ENCODE data around the gene SFMBT2. TPM values are rescaled to one million over a fixed set of nuclear protein-coding genes. Genes with fewer than 3 reads are reported as not detected.

Gene SFMBT2
- total and polyA plus RNA-seq, 2 of the 4 experiments (the other 2 are of a cell fraction) = 0.70 to 1.3 TPM

DNA sequence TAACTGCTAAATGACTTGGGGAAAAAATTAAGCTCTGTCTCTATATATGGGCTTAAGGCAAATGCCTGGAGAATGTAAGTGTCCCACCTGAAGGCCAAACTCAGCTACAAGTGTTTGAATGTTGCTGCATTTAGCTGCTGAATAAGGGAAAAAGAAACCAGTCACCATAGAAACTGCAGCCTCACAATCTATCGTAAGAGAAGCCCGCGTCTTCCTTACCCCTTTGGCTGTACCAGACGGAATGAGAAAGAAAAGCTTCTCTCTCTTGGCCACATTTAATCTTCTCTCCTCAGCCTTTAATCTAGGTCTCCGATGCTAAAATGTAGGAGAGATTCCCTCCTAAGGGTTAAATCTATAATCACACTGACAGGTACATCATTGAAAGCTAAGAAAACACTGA is 147.2 kb downstream of the SFMBT2 start:
- no peak overlapping the region for H2BK120ac ChIP-seq (ENCODE audit: low read depth, low read length)
- no peak overlapping the region for H2BK15ac ChIP-seq (ENCODE audit: low read depth, low read length)
- H2BK5ac ChIP-seq (ENCODE audit: low read depth, low read length, poor library complexity, severe bottlenecking) = no peak overlapping the region
- no peak overlapping the region for H2AK5ac ChIP-seq (ENCODE audit: low read depth, low read length)
- BruUV-seq (replicated peaks) = no TSS peak
- H3K18ac ChIP-seq (ENCODE audit: low read depth, low read length) = no peak overlapping the region
- no peak overlapping the region for H2AK9ac ChIP-seq (replicated peaks; ENCODE audit: low read depth, low read length, poor library complexity)
- CTCF ChIA-PET = no interaction called here
- H4K5ac ChIP-seq (ENCODE audit: low read depth, low read length) = no peak overlapping the region
- DNase-seq (no peak), ATAC-seq (ENCODE audit: low read depth) (no peak)
- dilution Hi-C loops (cut with HindIII; ENCODE audit: low sequenced_read_pairs, unreplicated experiment) (no loop called here), in situ Hi-C loops (cut with MboI; ENCODE audit: low sequenced_read_pairs) (loop anchor here (10.0 kb wide), 1 partner anchor 141 kb away; no protein-coding TSS in a partner anchor), intact Hi-C loops (cut with micrococcal nuclease) (loop anchor here (10.0 kb wide), 2 partner anchors 479 to 849 kb away; no protein-coding TSS in a partner anchor)
- POLR2A ChIA-PET (ENCODE audit: unreplicated experiment) = no interaction called here
- peaks cover 6% of the 10 kb centered on the region; the same call in 1 of the 2 replicates for H3K4me1 ChIP-seq (ENCODE audit: control insufficient read depth, insufficient read depth, low read length)
- H3K79me1 ChIP-seq (ENCODE audit: low read depth in 1 of 2, low read length in 2 of 2) = no peaks in the 10 kb centered on the region
- H3K14ac ChIP-seq (replicated peaks; ENCODE audit: low read depth, low read length) = no peak overlapping the region
- no peaks in the 10 kb centered on the region for H4K20me1 ChIP-seq (ENCODE audit: insufficient read depth, low read length)
- H4K8ac ChIP-seq (ENCODE audit: low read depth in 2 of 2, low read length in 2 of 2) = no peak overlapping the region
- H3K4ac ChIP-seq (ENCODE audit: low read depth, low read length) = no peak overlapping the region
- no peak overlapping the region for H4K91ac ChIP-seq (ENCODE audit: insufficient read depth, low read depth, low read length)
- no peak overlapping the region for H3K27ac ChIP-seq (ENCODE audit: insufficient read depth, low read length)
- H3K4me2 ChIP-seq (ENCODE audit: low read depth, low read length) = no peak overlapping the region
- H3K27me3 ChIP-seq (ENCODE audit: control insufficient read depth, insufficient read depth, low read length) = no peaks in the 10 kb centered on the region
- H3K9me1 ChIP-seq (ENCODE audit: insufficient read depth, low read length) = no peaks in the 10 kb centered on the region
- TF ChIP-seq FOS (IDR thresholded peaks at IDR 0.05; ENCODE audit: low read depth, low read length) = no peak
- TF ChIP-seq, protein P1, sequence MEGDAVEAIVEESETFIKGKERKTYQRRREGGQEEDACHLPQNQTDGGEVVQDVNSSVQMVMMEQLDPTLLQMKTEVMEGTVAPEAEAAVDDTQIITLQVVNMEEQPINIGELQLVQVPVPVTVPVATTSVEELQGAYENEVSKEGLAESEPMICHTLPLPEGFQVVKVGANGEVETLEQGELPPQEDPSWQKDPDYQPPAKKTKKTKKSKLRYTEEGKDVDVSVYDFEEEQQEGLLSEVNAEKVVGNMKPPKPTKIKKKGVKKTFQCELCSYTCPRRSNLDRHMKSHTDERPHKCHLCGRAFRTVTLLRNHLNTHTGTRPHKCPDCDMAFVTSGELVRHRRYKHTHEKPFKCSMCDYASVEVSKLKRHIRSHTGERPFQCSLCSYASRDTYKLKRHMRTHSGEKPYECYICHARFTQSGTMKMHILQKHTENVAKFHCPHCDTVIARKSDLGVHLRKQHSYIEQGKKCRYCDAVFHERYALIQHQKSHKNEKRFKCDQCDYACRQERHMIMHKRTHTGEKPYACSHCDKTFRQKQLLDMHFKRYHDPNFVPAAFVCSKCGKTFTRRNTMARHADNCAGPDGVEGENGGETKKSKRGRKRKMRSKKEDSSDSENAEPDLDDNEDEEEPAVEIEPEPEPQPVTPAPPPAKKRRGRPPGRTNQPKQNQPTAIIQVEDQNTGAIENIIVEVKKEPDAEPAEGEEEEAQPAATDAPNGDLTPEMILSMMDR (conservative IDR thresholded peaks at IDR 0.05; ENCODE audit: low read depth, low read length) = no peak
- TF ChIP-seq, protein P2, sequence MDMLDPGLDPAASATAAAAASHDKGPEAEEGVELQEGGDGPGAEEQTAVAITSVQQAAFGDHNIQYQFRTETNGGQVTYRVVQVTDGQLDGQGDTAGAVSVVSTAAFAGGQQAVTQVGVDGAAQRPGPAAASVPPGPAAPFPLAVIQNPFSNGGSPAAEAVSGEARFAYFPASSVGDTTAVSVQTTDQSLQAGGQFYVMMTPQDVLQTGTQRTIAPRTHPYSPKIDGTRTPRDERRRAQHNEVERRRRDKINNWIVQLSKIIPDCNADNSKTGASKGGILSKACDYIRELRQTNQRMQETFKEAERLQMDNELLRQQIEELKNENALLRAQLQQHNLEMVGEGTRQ (IDR thresholded peaks at IDR 0.05; ENCODE audit: low read depth, low read length) = no peak
- no peak for TF ChIP-seq MAZ (IDR thresholded peaks at IDR 0.05; ENCODE audit: borderline replicate concordance, low read depth, low read length)
- no peak for TF ChIP-seq POLR2A (IDR thresholded peaks at IDR 0.05; ENCODE audit: low read depth, low read length)
- no peak for TF ChIP-seq CEBPB (IDR thresholded peaks at IDR 0.05; ENCODE audit: low read depth, low read length)
- no peak for TF ChIP-seq SMC3 (IDR thresholded peaks at IDR 0.05; ENCODE audit: low read depth, low read length)
- no peak for TF ChIP-seq RAD21 (IDR thresholded peaks at IDR 0.05; ENCODE audit: low read length)
- no peak for TF ChIP-seq CHD1 (IDR thresholded peaks at IDR 0.05; ENCODE audit: low read depth, low read length)
- no peak for TF ChIP-seq MAFK (IDR thresholded peaks at IDR 0.05; ENCODE audit: low read depth, low read length)
- TF ChIP-seq, protein P3, sequence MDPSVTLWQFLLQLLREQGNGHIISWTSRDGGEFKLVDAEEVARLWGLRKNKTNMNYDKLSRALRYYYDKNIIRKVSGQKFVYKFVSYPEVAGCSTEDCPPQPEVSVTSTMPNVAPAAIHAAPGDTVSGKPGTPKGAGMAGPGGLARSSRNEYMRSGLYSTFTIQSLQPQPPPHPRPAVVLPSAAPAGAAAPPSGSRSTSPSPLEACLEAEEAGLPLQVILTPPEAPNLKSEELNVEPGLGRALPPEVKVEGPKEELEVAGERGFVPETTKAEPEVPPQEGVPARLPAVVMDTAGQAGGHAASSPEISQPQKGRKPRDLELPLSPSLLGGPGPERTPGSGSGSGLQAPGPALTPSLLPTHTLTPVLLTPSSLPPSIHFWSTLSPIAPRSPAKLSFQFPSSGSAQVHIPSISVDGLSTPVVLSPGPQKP (IDR thresholded peaks at IDR 0.05; ENCODE audit: borderline replicate concordance, low read depth, low read length) = no peak
- no CpG with 5 or more reads among the region's 5 CpGs for WGBS, 2 experiments (ENCODE audit: extremely low coverage in 2 of 2, insufficient read length in 1 of 2)
- no peak overlapping the region for H3K9ac ChIP-seq (ENCODE audit: low read depth, low read length)
- no peak overlapping the region for H3K4me3 ChIP-seq (ENCODE audit: insufficient read depth, low read depth, low read length)
- H3K36me3 ChIP-seq (ENCODE audit: control insufficient read depth, insufficient read depth, low read length) = no peaks in the 10 kb centered on the region
- H2AFZ ChIP-seq (replicated peaks; ENCODE audit: low read length, poor library complexity) = no peak overlapping the region
- no peak overlapping the region for H2BK20ac ChIP-seq (ENCODE audit: low read depth, low read length)
- H3K23ac ChIP-seq (ENCODE audit: low read depth, low read length) = no peak overlapping the region
- H3K9me3 ChIP-seq (ENCODE audit: control insufficient read depth, insufficient read depth, low read length) = no peaks in the 10 kb centered on the region
- no peak overlapping the region for H3K56ac ChIP-seq (ENCODE audit: extremely low read depth, insufficient read depth, low read length)

Data from IMR-90 (cell line).